ENCODE measurements around the gene PAPPA2.

Gene PAPPA2

GRCh38 chr1:176603696-176604095 lies 140.7 kb downstream of the PAPPA2 start:
- no peak overlapping the region for H3K4me3 ChIP-seq (ENCODE audit: low read depth, low read length)
- in situ Hi-C loops (cut with HindIII; ENCODE audit: low sequenced_read_pairs), result no loop called here
- TF ChIP-seq, protein P1, sequence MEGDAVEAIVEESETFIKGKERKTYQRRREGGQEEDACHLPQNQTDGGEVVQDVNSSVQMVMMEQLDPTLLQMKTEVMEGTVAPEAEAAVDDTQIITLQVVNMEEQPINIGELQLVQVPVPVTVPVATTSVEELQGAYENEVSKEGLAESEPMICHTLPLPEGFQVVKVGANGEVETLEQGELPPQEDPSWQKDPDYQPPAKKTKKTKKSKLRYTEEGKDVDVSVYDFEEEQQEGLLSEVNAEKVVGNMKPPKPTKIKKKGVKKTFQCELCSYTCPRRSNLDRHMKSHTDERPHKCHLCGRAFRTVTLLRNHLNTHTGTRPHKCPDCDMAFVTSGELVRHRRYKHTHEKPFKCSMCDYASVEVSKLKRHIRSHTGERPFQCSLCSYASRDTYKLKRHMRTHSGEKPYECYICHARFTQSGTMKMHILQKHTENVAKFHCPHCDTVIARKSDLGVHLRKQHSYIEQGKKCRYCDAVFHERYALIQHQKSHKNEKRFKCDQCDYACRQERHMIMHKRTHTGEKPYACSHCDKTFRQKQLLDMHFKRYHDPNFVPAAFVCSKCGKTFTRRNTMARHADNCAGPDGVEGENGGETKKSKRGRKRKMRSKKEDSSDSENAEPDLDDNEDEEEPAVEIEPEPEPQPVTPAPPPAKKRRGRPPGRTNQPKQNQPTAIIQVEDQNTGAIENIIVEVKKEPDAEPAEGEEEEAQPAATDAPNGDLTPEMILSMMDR (IDR thresholded peaks at IDR 0.05; ENCODE audit: low read depth, low read length, missing control alignments), result no peak
- DNase-seq (ENCODE audit: low read depth), result no peak

GRCh38 chr1:176604461-176604860 lies 141.5 kb downstream of the PAPPA2 start:
- no peak for DNase-seq (ENCODE audit: low read depth)
- H3K4me3 ChIP-seq (ENCODE audit: low read depth, low read length), result no peak overlapping the region
- TF ChIP-seq, protein P1 (IDR thresholded peaks at IDR 0.05; ENCODE audit: low read depth, low read length, missing control alignments), result no peak
- in situ Hi-C loops (cut with HindIII; ENCODE audit: low sequenced_read_pairs), result no loop called here

DNA sequence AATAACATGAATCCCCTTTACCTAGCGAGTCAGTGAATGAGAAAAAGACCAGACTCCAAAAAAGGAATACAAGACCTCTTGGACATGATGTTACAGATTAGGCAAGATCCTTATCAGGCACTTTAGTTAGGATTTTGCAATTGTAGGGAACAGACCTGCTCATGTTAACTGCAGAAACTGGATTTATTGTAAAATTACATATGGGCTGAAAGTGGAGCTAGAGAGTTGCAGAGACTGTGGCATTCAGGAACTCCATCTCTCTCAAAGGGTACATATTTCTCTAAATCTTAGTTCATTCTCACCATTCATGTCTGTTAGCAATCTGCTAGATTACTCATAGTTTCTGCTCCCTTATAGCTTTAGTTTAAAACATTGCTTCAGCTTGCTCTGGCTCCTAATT lies 142.2 kb downstream of the PAPPA2 start:
- DNase-seq (ENCODE audit: low read depth), result no peak
- H3K4me3 ChIP-seq (ENCODE audit: low read depth, low read length), result no peak overlapping the region
- TF ChIP-seq, protein P1 (IDR thresholded peaks at IDR 0.05; ENCODE audit: low read depth, low read length, missing control alignments), result no peak
- in situ Hi-C loops (cut with HindIII; ENCODE audit: low sequenced_read_pairs), result no loop called here

- TF ChIP-seq, protein P1 (IDR thresholded peaks at IDR 0.05; ENCODE audit: low read depth, low read length, missing control alignments), result no peak
- in situ Hi-C loops (cut with HindIII; ENCODE audit: low sequenced_read_pairs), result no loop called here
- no peak for DNase-seq (ENCODE audit: low read depth)
- H3K4me3 ChIP-seq (ENCODE audit: low read depth, low read length), result no peak overlapping the region
Observed at GRCh38 chr1:176609556-176610408, 146.8 kb downstream of the PAPPA2 start.

DNA sequence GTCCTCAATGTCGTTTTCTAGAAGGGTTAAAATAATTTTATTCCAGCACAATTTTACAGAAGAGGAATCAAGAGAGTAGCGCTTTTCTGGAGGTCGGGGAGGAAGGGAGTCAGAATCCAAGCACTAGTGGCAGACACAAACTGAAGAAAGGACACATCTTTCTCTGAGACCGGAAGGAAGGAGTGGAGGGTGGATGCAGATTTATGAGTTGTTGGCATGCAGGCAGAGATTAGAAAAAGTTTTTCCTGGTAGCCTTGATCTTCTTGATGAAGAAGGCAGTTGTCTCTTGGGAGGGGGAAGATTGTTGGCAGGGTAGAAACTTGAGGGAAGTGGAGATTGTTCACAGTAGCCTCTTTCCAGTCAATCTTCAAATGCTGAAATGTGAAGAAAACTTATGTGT lies 149.8 kb downstream of the PAPPA2 start:
- in situ Hi-C loops (cut with HindIII; ENCODE audit: low sequenced_read_pairs), result no loop called here
- no peak for DNase-seq (ENCODE audit: low read depth)
- no peak overlapping the region for H3K4me3 ChIP-seq (ENCODE audit: low read depth, low read length)
- TF ChIP-seq, protein P1 (IDR thresholded peaks at IDR 0.05; ENCODE audit: low read depth, low read length, missing control alignments), result no peak

DNA sequence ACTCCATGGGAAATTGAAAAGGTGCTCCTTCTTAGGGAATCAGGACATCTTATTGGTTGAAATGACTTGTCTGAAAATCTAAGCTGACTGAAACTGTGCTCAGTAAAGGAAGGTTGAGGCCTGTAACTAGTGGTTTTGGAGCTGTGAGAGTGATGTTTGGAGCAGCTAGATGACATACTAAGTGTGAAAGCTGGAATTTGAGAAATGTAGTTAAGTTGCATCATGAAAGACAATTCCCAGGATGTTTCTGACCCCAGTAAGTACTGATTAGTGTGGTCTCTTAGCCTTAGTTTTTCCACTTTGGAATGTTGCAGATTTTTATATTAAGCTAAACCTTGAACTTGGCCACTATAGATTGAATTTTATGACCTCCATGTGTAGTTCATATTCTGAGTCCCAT lies 154.9 kb downstream of the PAPPA2 start:
- TF ChIP-seq, protein P1 (IDR thresholded peaks at IDR 0.05; ENCODE audit: low read depth, low read length, missing control alignments), result no peak
- in situ Hi-C loops (cut with HindIII; ENCODE audit: low sequenced_read_pairs), result no loop called here
- no peak overlapping the region for H3K4me3 ChIP-seq (ENCODE audit: low read depth, low read length)
- no peak for DNase-seq (ENCODE audit: low read depth)
